HFF-Myc (cell line): Measurements from ENCODE around the gene TAC4.
"Not testable (repeated sequence)": the region's sequence is repeated elsewhere in the genome, so short reads cannot be mapped to it uniquely, and the experiment has no call there.

Source experiments
- DNase-seq: peaks from one replicate; pipeline ENCODE4 v3.0.0-alpha.2; 2011; ENCODE audit warnings: low read depth; ENCODE audit errors: extremely low read depth
- H3K4me3 ChIP-seq: replicated peaks from 2 replicates; pipeline ENCODE4 v1.5.1; 2011; ENCODE audit warnings: low read depth, mild to moderate bottlenecking, control low read depth, low read length
- CTCF ChIP-seq: IDR thresholded peaks from 2 replicates; pipeline ENCODE4 v1.5.1; 2012; ENCODE audit warnings: mild to moderate bottlenecking, low read depth, low read length, control low read depth; ENCODE audit errors: missing control alignments

TAC4 gene

GRCh38 chr17:49829026-49829425 is 18.8 kb downstream of the TAC4 start:
- DNase-seq: no peak
- no peak overlapping the region for H3K4me3 ChIP-seq
- no peak for TF ChIP-seq CTCF

- DNase-seq, H3K4me3 ChIP-seq: not testable (repeated sequence)
Observed at GRCh38 chr17:49828325-49828724, 19.5 kb downstream of the TAC4 start.

- no peak overlapping the region for H3K4me3 ChIP-seq
- DNase-seq: no peak
Observed at GRCh38 chr17:49825645-49826044, 22.2 kb downstream of the TAC4 start.

GRCh38 chr17:49823614-49824013 is 24.3 kb downstream of the TAC4 start:
- DNase-seq: no peak
- no peak for TF ChIP-seq CTCF

More at GRCh38 chr17:49825645-49826044, 22.2 kb downstream of the TAC4 start:
- no peak for TF ChIP-seq CTCF

GRCh38 chr17:49822829-49823228 is 25.0 kb downstream of the TAC4 start:
- no peak overlapping the region for H3K4me3 ChIP-seq
- no peak for TF ChIP-seq CTCF
- DNase-seq: peak; percentile 30

More at GRCh38 chr17:49823614-49824013, 24.3 kb downstream of the TAC4 start:
- no peak overlapping the region for H3K4me3 ChIP-seq

GRCh38 chr17:49821916-49822315 is 26.0 kb downstream of the TAC4 start:
- no peak for DNase-seq
- H3K4me3 ChIP-seq: no peak overlapping the region
- no peak for TF ChIP-seq CTCF

- no peak for DNase-seq
- no peak overlapping the region for H3K4me3 ChIP-seq
- TF ChIP-seq CTCF: no peak
Observed at GRCh38 chr17:49821466-49821865, 26.4 kb downstream of the TAC4 start.

- TF ChIP-seq CTCF: no peak
- no peak overlapping the region for H3K4me3 ChIP-seq
- no peak for DNase-seq
Observed at GRCh38 chr17:49820773-49821172, 27.1 kb downstream of the TAC4 start.
